ENCODE measurements around the gene HEG1.

Gene HEG1

GRCh38 chr3:124939661-124940060, 116.1 kb downstream of the HEG1 start:
- no peak for DNase-seq

- no peak for DNase-seq
Measured at GRCh38 chr3:124938896-124939295, 116.9 kb downstream of the HEG1 start.

GRCh38 chr3:124937049-124937448, 118.7 kb downstream of the HEG1 start:
- no peak for DNase-seq

DNA sequence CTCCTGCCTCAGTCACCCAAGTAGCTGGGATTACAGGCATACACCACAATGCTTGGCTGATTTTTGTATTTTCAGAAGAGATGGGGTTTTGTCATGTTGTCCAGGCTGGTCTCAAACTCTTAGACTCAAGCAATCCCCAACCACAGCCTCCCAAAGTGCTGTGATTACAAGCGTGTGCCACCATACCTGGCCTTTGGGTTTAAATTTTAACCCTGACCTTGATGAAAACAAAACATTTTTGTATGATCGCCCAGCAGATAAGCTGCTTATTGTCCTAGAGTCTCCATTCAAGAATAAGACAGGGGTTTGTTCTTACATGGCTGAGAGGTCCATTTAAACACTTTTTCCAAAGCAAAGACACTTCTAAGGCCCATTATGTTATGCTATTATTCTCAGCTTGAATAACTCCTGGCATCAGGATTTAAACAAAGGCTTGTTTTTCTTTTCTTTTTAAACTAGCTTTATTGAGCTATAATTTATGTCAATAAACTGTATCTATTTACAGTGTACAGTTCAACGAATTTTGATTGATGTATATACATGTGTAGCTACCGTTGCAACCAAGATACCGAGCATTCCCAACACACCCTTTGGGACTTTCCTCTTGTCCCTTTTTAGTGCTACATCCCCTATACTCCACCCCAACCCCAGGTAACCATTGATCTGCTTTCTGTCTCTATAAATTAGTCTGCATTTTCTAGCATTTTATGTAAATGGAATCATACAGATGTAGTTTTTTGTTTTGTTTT, 119.8 kb downstream of the HEG1 start:
- DNase-seq, result no peak

GRCh38 chr3:124935264-124935663, 120.5 kb downstream of the HEG1 start:
- DNase-seq, result no peak

- no peak for DNase-seq
Measured at GRCh38 chr3:124934577-124934976, 121.2 kb downstream of the HEG1 start, which contains the start of gene MUC13. MUC13 (minus strand) TSS chr3:124934751; CDS start chr3:124934712, 39 bp downstream.

- DNase-seq, result peak; percentile 62
Measured at GRCh38 chr3:124928333-124929202, 127.2 kb downstream of the HEG1 start.

- no peak for DNase-seq
Measured at GRCh38 chr3:124927574-124928045, 128.2 kb downstream of the HEG1 start.

DNA sequence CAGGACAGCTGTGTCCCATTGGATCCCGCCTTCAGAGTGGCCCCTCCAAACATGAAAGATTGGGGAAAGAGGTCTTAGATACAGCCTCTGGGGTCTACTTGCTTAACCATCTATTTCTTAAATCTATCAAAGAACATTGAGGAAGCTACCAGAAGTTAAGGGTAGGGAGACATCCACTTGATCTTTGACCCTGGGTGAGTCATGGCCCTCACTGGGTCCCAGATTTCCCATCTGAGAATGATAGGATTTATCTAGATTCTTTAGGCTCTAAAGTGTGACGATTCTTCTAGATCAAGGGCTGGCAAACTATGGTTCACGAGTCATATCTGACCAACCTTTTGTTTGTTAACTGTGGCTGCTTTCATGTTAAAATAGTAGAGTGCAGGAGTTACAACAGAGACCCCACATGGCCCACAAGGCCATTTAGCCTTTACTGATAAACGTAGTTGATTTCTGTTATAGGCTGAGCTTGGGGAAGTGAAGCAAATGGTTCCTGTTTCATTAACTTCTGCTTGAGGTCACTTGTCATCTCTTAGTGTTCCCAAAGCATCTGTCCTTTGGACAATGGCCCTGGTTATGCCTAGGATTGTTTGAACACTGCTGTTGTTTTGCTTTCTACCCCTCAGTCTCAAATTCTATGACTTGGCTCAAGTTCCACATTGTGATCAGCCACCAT, 129.2 kb downstream of the HEG1 start:
- DNase-seq, result no peak

DNA sequence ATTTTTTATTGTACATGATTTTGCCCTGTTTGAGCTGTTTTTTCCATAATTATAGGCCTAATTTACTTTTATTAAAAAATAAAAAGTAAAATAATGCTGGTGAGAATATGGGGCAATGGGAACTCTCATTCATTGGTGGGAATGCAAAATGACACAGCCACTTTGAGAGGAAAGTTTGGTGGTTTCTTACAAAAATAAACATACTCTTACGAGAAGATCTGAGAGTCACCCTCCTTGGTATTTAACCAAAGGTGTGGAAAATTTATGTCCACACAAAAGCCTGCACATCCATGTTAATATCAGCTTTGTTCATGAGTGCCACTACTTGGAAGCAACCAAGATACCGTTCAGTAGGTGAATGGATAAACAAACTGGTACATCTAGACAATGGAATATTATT, 131.1 kb downstream of the HEG1 start:
- DNase-seq, result no peak

GRCh38 chr3:124923833-124924232, 132.0 kb downstream of the HEG1 start:
- no peak for DNase-seq

DNA sequence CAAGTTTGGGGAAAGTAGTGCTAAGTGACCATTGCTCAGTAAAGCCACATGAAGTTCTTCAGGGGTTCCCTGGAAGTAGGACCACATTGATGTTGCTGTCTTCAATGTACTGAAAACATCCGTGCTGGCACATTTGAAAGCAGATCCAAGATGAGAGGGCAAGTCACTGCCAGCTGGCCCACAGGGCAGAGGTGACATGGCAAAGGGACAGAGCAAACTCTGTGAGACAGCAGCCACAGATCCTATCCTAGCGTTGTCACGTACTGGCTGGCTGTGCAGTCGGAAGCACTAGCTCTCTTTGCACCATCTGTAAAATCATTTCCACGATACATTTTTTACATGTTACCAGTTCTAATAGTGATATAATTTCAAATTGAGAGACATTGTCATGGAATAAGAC, 135.1 kb downstream of the HEG1 start:
- DNase-seq, result no peak

DNA sequence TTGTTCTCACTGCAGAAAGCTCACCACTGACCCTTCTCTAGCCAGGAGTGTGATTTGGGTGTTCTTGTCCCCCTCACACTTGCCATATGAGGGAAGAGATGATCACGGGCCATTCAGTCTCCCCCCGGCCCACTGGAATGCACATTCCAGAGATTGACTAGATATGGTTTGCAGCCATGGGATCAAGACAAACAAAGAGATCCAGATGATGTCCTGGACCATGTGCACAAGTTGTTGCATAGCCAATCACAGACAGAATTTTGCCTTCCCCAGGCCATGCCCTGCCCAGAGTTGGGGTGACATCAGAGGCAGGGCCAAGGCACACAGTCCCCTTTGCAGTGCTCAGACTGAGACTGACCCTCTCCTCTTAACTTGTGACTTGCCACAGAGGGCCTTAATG, 136.0 kb downstream of the HEG1 start:
- no peak for DNase-seq

- DNase-seq, result no peak
Measured at GRCh38 chr3:124918524-124918923, 137.3 kb downstream of the HEG1 start.

DNA sequence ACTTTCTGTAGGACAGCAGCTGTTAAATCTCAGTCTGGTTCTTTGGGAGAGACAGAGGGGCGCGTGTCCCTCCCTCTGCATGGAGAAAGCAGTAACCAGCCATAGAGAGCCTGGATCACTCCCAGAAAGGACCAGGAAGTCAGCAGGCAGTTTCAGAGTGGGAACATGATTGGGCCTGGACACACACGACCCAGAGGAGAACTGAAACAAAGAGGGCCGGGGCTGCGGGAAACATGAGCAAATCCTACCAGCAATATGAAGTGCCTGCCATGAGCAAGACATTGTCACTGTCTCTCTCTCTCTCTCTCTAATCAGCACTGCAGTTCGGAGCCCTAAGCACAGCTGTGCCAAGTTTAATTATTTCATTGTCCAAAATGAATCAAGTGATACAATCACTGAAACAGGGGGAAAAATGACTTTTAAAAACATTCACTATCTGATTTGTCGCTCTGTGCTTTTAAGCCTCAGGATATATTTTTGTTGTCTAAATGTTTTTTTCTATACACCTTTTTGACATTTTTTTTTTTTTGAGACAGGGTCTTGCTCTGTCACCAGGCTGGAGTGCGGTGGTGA, 138.9 kb downstream of the HEG1 start:
- DNase-seq, result no peak
